NT2/D1 (cell line): Measurements from ENCODE around the gene ILK.

Source experiments
- DNase-seq: peaks from one replicate; pipeline ENCODE4 v3.0.0-alpha.2; 2011; ENCODE audit warnings: low read depth, low spot score
- H3K27me3 ChIP-seq: 2 replicates; pipeline ENCODE4 v1.6.0; 2011; ENCODE audit warnings: mild to moderate bottlenecking; ENCODE audit not compliant: insufficient read length, insufficient read depth
- H3K36me3 ChIP-seq: 2 replicates; pipeline ENCODE4 v1.6.1; 2011; ENCODE audit warnings: mild to moderate bottlenecking, low read length, mixed read lengths; ENCODE audit not compliant: insufficient read depth, insufficient read length
- H3K4me1 ChIP-seq: 2 replicates; pipeline ENCODE4 v1.5.1; 2011; ENCODE audit not compliant: insufficient read depth, insufficient read length
- H3K4me3 ChIP-seq: 2 replicates; pipeline ENCODE4 v1.5.1; 2011; ENCODE audit warnings: low read depth; ENCODE audit not compliant: insufficient read length
- H3K9ac ChIP-seq: 2 replicates; pipeline ENCODE4 v1.6.0; 2011; ENCODE audit warnings: low read depth; ENCODE audit not compliant: insufficient read length
- H3K9me3 ChIP-seq: 2 replicates; pipeline ENCODE4 v1.5.1; 2011; ENCODE audit warnings: mild to moderate bottlenecking, low read length; ENCODE audit not compliant: insufficient read depth
- SUZ12 ChIP-seq: IDR thresholded peaks from 2 replicates; pipeline ENCODE4 v1.6.1; 2011; ENCODE audit not compliant: insufficient read length, insufficient read depth; ENCODE audit errors: extremely low read depth
- YY1 ChIP-seq: IDR thresholded peaks from 2 replicates; pipeline ENCODE4 v1.6.1; 2011; ENCODE audit not compliant: insufficient read length, insufficient read depth
- ZNF274 ChIP-seq: IDR thresholded peaks from 2 replicates; pipeline ENCODE4 v1.6.1; 2011; ENCODE audit warnings: mild to moderate bottlenecking, low read depth, low read length

The ILK gene

GRCh38 chr11:6608726-6609501, 5.3 kb downstream of the ILK start:
- H3K36me3 ChIP-seq: peaks cover 65% of the 10 kb centered on the region
- no peak for TF ChIP-seq SUZ12
- TF ChIP-seq YY1: no peak
- TF ChIP-seq ZNF274: no peak

GRCh38 chr11:6609502-6610015, 6.0 kb downstream of the ILK start:
- no peak for TF ChIP-seq YY1
- no peak for TF ChIP-seq ZNF274
- no peak for TF ChIP-seq SUZ12
- Histone ChIP-seq H3K4me3 (no peak overlapping the region), H3K4me1 (peaks cover 15% of the 10 kb centered on the region), H3K27me3 (no peaks in the 10 kb centered on the region), H3K9ac (no peak overlapping the region), H3K9me3 (no peaks in the 10 kb centered on the region), H3K36me3 (peaks cover 72% of the 10 kb centered on the region)
- no peak for DNase-seq

More at GRCh38 chr11:6608726-6609501, 5.3 kb downstream of the ILK start:
- no peaks in the 10 kb centered on the region for H3K27me3 ChIP-seq
- no peak for DNase-seq
- no peaks in the 10 kb centered on the region for H3K9me3 ChIP-seq
- H3K4me1 ChIP-seq: peaks cover 15% of the 10 kb centered on the region
- no peak overlapping the region for H3K9ac ChIP-seq
- H3K4me3 ChIP-seq: no peak overlapping the region

- Histone ChIP-seq H3K36me3 (peaks cover 75% of the 10 kb centered on the region), H3K27me3 (no peaks in the 10 kb centered on the region), H3K9me3 (no peaks in the 10 kb centered on the region), H3K4me3 (no peak overlapping the region), H3K4me1 (peaks cover 15% of the 10 kb centered on the region), H3K9ac (peak overlapping the region; percentile 90)
- TF ChIP-seq SUZ12: no peak
- no peak for DNase-seq
These were observed 7.0 kb downstream of the ILK start for GRCh38 chr11:6610591-6610990.

GRCh38 chr11:6611092-6611962, 7.8 kb downstream of the ILK start:
- no peak for DNase-seq
- TF ChIP-seq YY1: no peak
- TF ChIP-seq ZNF274: no peak
- no peak for TF ChIP-seq SUZ12
- Histone ChIP-seq H3K4me3 (peak overlapping the region; percentile 61), H3K36me3 (peaks cover 76% of the 10 kb centered on the region), H3K9me3 (no peaks in the 10 kb centered on the region), H3K9ac (peak overlapping the region; percentile 90), H3K4me1 (peaks cover 15% of the 10 kb centered on the region), H3K27me3 (no peaks in the 10 kb centered on the region)

DNA sequence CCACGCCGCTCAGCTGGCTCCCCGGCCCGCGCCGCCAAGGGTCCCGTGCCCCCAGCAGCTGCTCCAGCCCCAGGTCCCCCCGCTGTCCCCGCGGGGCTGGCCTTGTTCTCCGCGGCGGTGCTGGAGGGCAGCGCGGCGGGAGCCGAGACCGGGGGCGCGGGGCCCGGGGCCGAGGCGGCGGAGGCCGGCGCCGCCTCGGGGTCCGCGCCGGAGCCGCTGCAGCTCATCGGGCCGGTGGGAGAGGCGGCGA, 8.3 kb downstream of the ILK start:
- Histone ChIP-seq H3K4me1 (peaks cover 11% of the 10 kb centered on the region), H3K4me3 (peak overlapping the region; percentile 61), H3K9ac (peak overlapping the region; percentile 90), H3K36me3 (peaks cover 77% of the 10 kb centered on the region), H3K27me3 (no peaks in the 10 kb centered on the region), H3K9me3 (no peaks in the 10 kb centered on the region)
- TF ChIP-seq SUZ12 (no peak), ZNF274 (no peak)
- DNase-seq: no peak

GRCh38 chr11:6612213-6613041, 8.9 kb downstream of the ILK start, which contains the start of gene TAF10:
TSS of gene TAF10 (minus strand) at chr11:6612216. CDS start at chr11:6612189, 27 bp downstream.
- H3K36me3 ChIP-seq: peaks cover 81% of the 10 kb centered on the region
- peak within 1 kb of the TSS; percentile 90 for H3K9ac ChIP-seq
- no peaks in the 10 kb centered on the region for H3K27me3 ChIP-seq
- peak; percentile 90 for DNase-seq
- peaks cover 11% of the 10 kb centered on the region for H3K4me1 ChIP-seq
- no peak for TF ChIP-seq SUZ12
- no peak for TF ChIP-seq YY1
- TF ChIP-seq ZNF274: no peak
- peak within 1 kb of the TSS; percentile 61 for H3K4me3 ChIP-seq
- H3K9me3 ChIP-seq: no peaks in the 10 kb centered on the region

- H3K9me3 ChIP-seq: no peaks in the 10 kb centered on the region
- DNase-seq: no peak
- TF ChIP-seq ZNF274 (no peak), SUZ12 (no peak), YY1 (no peak)
- peaks cover 12% of the 10 kb centered on the region for H3K4me1 ChIP-seq
- H3K4me3 ChIP-seq: no peak overlapping the region
- H3K27me3 ChIP-seq: no peaks in the 10 kb centered on the region
- H3K36me3 ChIP-seq: peaks cover 72% of the 10 kb centered on the region
- H3K9ac ChIP-seq: no peak overlapping the region
These were observed 9.9 kb downstream of the ILK start for GRCh38 chr11:6613496-6613895.
